T-helper 2 cell treated with Interferon-gamma antibody and Interleukin-4, amounts not matched to agents 5 μg/mL and 100 μg/mL, for 36 hours (primary cell): ENCODE results near the gene CREG1.

ENCODE experiments used
- DNase-seq: peaks from one replicate; pipeline ENCODE4 v3.0.0; 2021; ENCODE audit warnings: low spot score
- H3K27ac Mint-ChIP-seq: one replicate; pipeline ENCODE4 v1.8.0; 2021; ENCODE audit warnings: mild to moderate bottlenecking, mixed read lengths
- H3K27me3 Mint-ChIP-seq: one replicate; pipeline ENCODE4 v1.8.0; 2021; ENCODE audit warnings: low read depth, mixed read lengths
- H3K36me3 Mint-ChIP-seq: one replicate; pipeline ENCODE4 v1.8.0; 2021; ENCODE audit warnings: low read depth, mixed read lengths
- H3K4me1 Mint-ChIP-seq: one replicate; pipeline ENCODE4 v1.8.0; 2021; ENCODE audit warnings: low read depth, mixed read lengths
- H3K4me3 Mint-ChIP-seq: one replicate; pipeline ENCODE4 v1.8.0; 2022; ENCODE audit warnings: mild to moderate bottlenecking, moderate library complexity, mixed read lengths
- H3K9me3 Mint-ChIP-seq: one replicate; pipeline ENCODE4 v1.8.0; 2021; ENCODE audit warnings: mixed read lengths

The CREG1 gene

GRCh38 chr1:167553136-167554027 is at the start of gene CREG1:
Gene CREG1, minus strand, starts transcription at chr1:167553762.
- DNase-seq = peak; percentile 91
- Mint-ChIP-seq H3K36me3 (no peaks in the 10 kb centered on the region), H3K4me1 (peaks cover 24% of the 10 kb centered on the region), H3K27ac (no peak within 1 kb of the TSS), H3K4me3 (peak within 1 kb of the TSS; percentile 87), H3K27me3 (peaks cover 6% of the 10 kb centered on the region), H3K9me3 (no peaks in the 10 kb centered on the region)

GRCh38 chr1:167602840-167603239 is 49.3 kb upstream of the CREG1 start:
- no peak overlapping the region for H3K4me3 Mint-ChIP-seq
- H3K4me1 Mint-ChIP-seq = peaks cover 44% of the 10 kb centered on the region

GRCh38 chr1:167601442-167602383 is 48.2 kb upstream of the CREG1 start:
- peaks cover 44% of the 10 kb centered on the region for H3K4me1 Mint-ChIP-seq
- H3K9me3 Mint-ChIP-seq = peaks cover 3% of the 10 kb centered on the region
- peak overlapping the region; percentile 72 for H3K4me3 Mint-ChIP-seq
- no peaks in the 10 kb centered on the region for H3K27me3 Mint-ChIP-seq
- H3K36me3 Mint-ChIP-seq = peaks cover 15% of the 10 kb centered on the region
- peak overlapping the region; percentile 70 for H3K27ac Mint-ChIP-seq
- DNase-seq = no peak

More at GRCh38 chr1:167602840-167603239, 49.3 kb upstream of the CREG1 start:
- Mint-ChIP-seq H3K9me3 (peaks cover 11% of the 10 kb centered on the region), H3K36me3 (peaks cover 23% of the 10 kb centered on the region), H3K27me3 (no peaks in the 10 kb centered on the region), H3K27ac (peak overlapping the region; percentile 33)
- no peak for DNase-seq

- peak overlapping the region; percentile 72 for H3K4me3 Mint-ChIP-seq
- H3K36me3 Mint-ChIP-seq = peaks cover 10% of the 10 kb centered on the region
- H3K9me3 Mint-ChIP-seq = no peaks in the 10 kb centered on the region
- peak; percentile 46 for DNase-seq
- H3K27ac Mint-ChIP-seq = peak overlapping the region; percentile 74
- H3K27me3 Mint-ChIP-seq = peaks cover 3% of the 10 kb centered on the region
- peaks cover 44% of the 10 kb centered on the region for H3K4me1 Mint-ChIP-seq
These were observed 46.5 kb upstream of the CREG1 start for GRCh38 chr1:167599957-167600581.

- H3K36me3 Mint-ChIP-seq = peaks cover under 1% of the 10 kb centered on the region
- H3K4me1 Mint-ChIP-seq = peaks cover 5% of the 10 kb centered on the region
- no peak overlapping the region for H3K4me3 Mint-ChIP-seq
- H3K9me3 Mint-ChIP-seq = no peaks in the 10 kb centered on the region
- H3K27ac Mint-ChIP-seq = no peak overlapping the region
- no peak for DNase-seq
- peaks cover 3% of the 10 kb centered on the region for H3K27me3 Mint-ChIP-seq
These were observed 41.3 kb upstream of the CREG1 start for GRCh38 chr1:167594822-167595221.

GRCh38 chr1:167593860-167594259 is 40.3 kb upstream of the CREG1 start:
- Mint-ChIP-seq H3K27me3 (peaks cover 3% of the 10 kb centered on the region), H3K27ac (no peak overlapping the region), H3K4me1 (peaks cover under 1% of the 10 kb centered on the region), H3K9me3 (no peaks in the 10 kb centered on the region), H3K36me3 (no peaks in the 10 kb centered on the region), H3K4me3 (no peak overlapping the region)
- no peak for DNase-seq

- H3K4me1 Mint-ChIP-seq = peaks cover 2% of the 10 kb centered on the region
- no peaks in the 10 kb centered on the region for H3K36me3 Mint-ChIP-seq
- H3K27ac Mint-ChIP-seq = no peak overlapping the region
- DNase-seq = no peak
- peaks cover 6% of the 10 kb centered on the region for H3K27me3 Mint-ChIP-seq
- H3K9me3 Mint-ChIP-seq = no peaks in the 10 kb centered on the region
- no peak overlapping the region for H3K4me3 Mint-ChIP-seq
These were observed 38.9 kb upstream of the CREG1 start for GRCh38 chr1:167592475-167592874.

GRCh38 chr1:167588361-167588760 is 34.8 kb upstream of the CREG1 start:
- no peaks in the 10 kb centered on the region for H3K9me3 Mint-ChIP-seq
- no peaks in the 10 kb centered on the region for H3K36me3 Mint-ChIP-seq
- no peak for DNase-seq
- H3K4me3 Mint-ChIP-seq = no peak overlapping the region
- H3K4me1 Mint-ChIP-seq = peaks cover 2% of the 10 kb centered on the region
- H3K27ac Mint-ChIP-seq = no peak overlapping the region
- H3K27me3 Mint-ChIP-seq = peaks cover 3% of the 10 kb centered on the region

- no peak overlapping the region for H3K4me3 Mint-ChIP-seq
- H3K9me3 Mint-ChIP-seq = no peaks in the 10 kb centered on the region
- no peak overlapping the region for H3K27ac Mint-ChIP-seq
- peaks cover 3% of the 10 kb centered on the region for H3K27me3 Mint-ChIP-seq
- no peak for DNase-seq
- peaks cover 2% of the 10 kb centered on the region for H3K4me1 Mint-ChIP-seq
- H3K36me3 Mint-ChIP-seq = no peaks in the 10 kb centered on the region
These were observed 34.3 kb upstream of the CREG1 start for GRCh38 chr1:167587872-167588271.

- Mint-ChIP-seq H3K9me3 (no peaks in the 10 kb centered on the region), H3K4me1 (peaks cover 2% of the 10 kb centered on the region), H3K36me3 (no peaks in the 10 kb centered on the region), H3K4me3 (no peak overlapping the region), H3K27ac (no peak overlapping the region), H3K27me3 (peaks cover 3% of the 10 kb centered on the region)
- DNase-seq = no peak
These were observed 33.8 kb upstream of the CREG1 start for GRCh38 chr1:167587342-167587741.

GRCh38 chr1:167584581-167584980 is 31.0 kb upstream of the CREG1 start:
- DNase-seq = no peak
- Mint-ChIP-seq H3K27me3 (peaks cover 3% of the 10 kb centered on the region), H3K36me3 (no peaks in the 10 kb centered on the region), H3K4me3 (no peak overlapping the region), H3K4me1 (peaks cover 2% of the 10 kb centered on the region), H3K27ac (no peak overlapping the region), H3K9me3 (no peaks in the 10 kb centered on the region)

GRCh38 chr1:167582722-167583121 is 29.2 kb upstream of the CREG1 start:
- Mint-ChIP-seq H3K36me3 (no peaks in the 10 kb centered on the region), H3K4me3 (no peak overlapping the region)
- no peak for DNase-seq

GRCh38 chr1:167582064-167582463 is 28.5 kb upstream of the CREG1 start:
- no peak overlapping the region for H3K4me3 Mint-ChIP-seq
- no peak for DNase-seq
- H3K9me3 Mint-ChIP-seq = no peaks in the 10 kb centered on the region
- H3K4me1 Mint-ChIP-seq = no peaks in the 10 kb centered on the region
- H3K27me3 Mint-ChIP-seq = peaks cover 9% of the 10 kb centered on the region
- H3K36me3 Mint-ChIP-seq = no peaks in the 10 kb centered on the region
- H3K27ac Mint-ChIP-seq = no peak overlapping the region

More at GRCh38 chr1:167582722-167583121, 29.2 kb upstream of the CREG1 start:
- Mint-ChIP-seq H3K4me1 (no peaks in the 10 kb centered on the region), H3K27me3 (peaks cover 9% of the 10 kb centered on the region), H3K27ac (no peak overlapping the region), H3K9me3 (no peaks in the 10 kb centered on the region)
